Activated CD4-positive, alpha-beta T cell treated with anti-CD3 and anti-CD28 coated beads, Interleukin-2, amount 50 U/mL, for 48 hours (primary cell): Measurements from ENCODE around the gene SYT1.
"Not testable (repeated sequence)": the region's sequence is repeated elsewhere in the genome, so short reads cannot be mapped to it uniquely, and the experiment has no call there.

Experiments
- DNase-seq, 2 experiments: peaks; one replicate each; pipeline ENCODE4 v3.0.0-alpha.2; 2020

Gene SYT1

GRCh38 chr12:79156846-79157463, 292.4 kb downstream of the SYT1 start:
- no peak for DNase-seq

GRCh38 chr12:79161249-79161934, 296.8 kb downstream of the SYT1 start:
- DNase-seq: no peak

- no peak for DNase-seq
Observed at GRCh38 chr12:79162147-79162772, 297.7 kb downstream of the SYT1 start.

GRCh38 chr12:79162948-79163347, 298.4 kb downstream of the SYT1 start:
- DNase-seq: no peak

GRCh38 chr12:79164890-79165289, 300.3 kb downstream of the SYT1 start:
- no peak for DNase-seq

- no peak for DNase-seq
Observed at GRCh38 chr12:79168687-79169086, 304.1 kb downstream of the SYT1 start.

GRCh38 chr12:79174626-79175025, 310.1 kb downstream of the SYT1 start:
- DNase-seq: no peak

- no peak for DNase-seq
Observed at GRCh38 chr12:79183003-79183402, 318.4 kb downstream of the SYT1 start.

- DNase-seq: no peak
Observed at GRCh38 chr12:79183926-79184325, 319.4 kb downstream of the SYT1 start.

GRCh38 chr12:79186506-79186905, 321.9 kb downstream of the SYT1 start:
- DNase-seq: no peak

GRCh38 chr12:79187032-79187431, 322.5 kb downstream of the SYT1 start:
- no peak for DNase-seq

- no peak for DNase-seq
Observed at GRCh38 chr12:79191391-79191790, 326.8 kb downstream of the SYT1 start.

- DNase-seq: no peak
Observed at GRCh38 chr12:79194595-79194994, 330.0 kb downstream of the SYT1 start.

GRCh38 chr12:79199166-79199565, 334.6 kb downstream of the SYT1 start:
- DNase-seq: no peak

- no peak for DNase-seq
Observed at GRCh38 chr12:79200176-79200575, 335.6 kb downstream of the SYT1 start.

- no peak for DNase-seq
Observed at GRCh38 chr12:79203058-79203647, 338.6 kb downstream of the SYT1 start.

- DNase-seq: no peak
Observed at GRCh38 chr12:79206871-79207270, 342.3 kb downstream of the SYT1 start.

GRCh38 chr12:79210403-79210802, 345.8 kb downstream of the SYT1 start:
- DNase-seq: not testable (repeated sequence)

- DNase-seq: no peak
Observed at GRCh38 chr12:79217306-79217705, 352.7 kb downstream of the SYT1 start.

GRCh38 chr12:79223210-79223609, 358.6 kb downstream of the SYT1 start:
- no peak for DNase-seq

GRCh38 chr12:79223761-79224160, 359.2 kb downstream of the SYT1 start:
- no peak for DNase-seq

- no peak for DNase-seq
Observed at GRCh38 chr12:79227091-79227490, 362.5 kb downstream of the SYT1 start.

- DNase-seq: no peak
Observed at GRCh38 chr12:79227646-79228045, 363.1 kb downstream of the SYT1 start.

- no peak for DNase-seq
Observed at GRCh38 chr12:79233341-79233781, 368.8 kb downstream of the SYT1 start.
